B cell (primary cell): ENCODE measurements around the gene ETV3L. TPM values are rescaled to one million over a fixed set of nuclear protein-coding genes. Genes with fewer than 3 reads are reported as not detected.

ENCODE experiments used
- ATAC-seq: fragments of 200-7000 bp; cut with Tn5 transposase; one replicate; pipeline ENCODE4 v1.10.0; 2021; ENCODE audit warnings: low read depth, mild to moderate bottlenecking, moderate number of reproducible peaks, moderate library complexity
- CTCF ChIA-PET: fragments of 350-600 bp; sonication (Branson Sonifier 250); formaldehyde crosslinking; loops from one replicate; lab custom pipeline; 2021; ENCODE audit warnings: antibody characterized with exemption, inconsistent platforms; lab: Charles Lee
- POLR2A ChIA-PET: fragments of 350-600 bp; sonication (Branson Sonifier 250); formaldehyde crosslinking; loops from one replicate; lab custom pipeline; 2021; ENCODE audit warnings: antibody characterized with exemption; lab: Charles Lee
- DNase-seq: peaks from one replicate; pipeline ENCODE4 v3.0.0; 2013
- H2AFZ ChIP-seq: 2 replicates; pipeline ENCODE4 v1.6.1; 2012; ENCODE audit warnings: mild to moderate bottlenecking, low read depth, low read length; ENCODE audit not compliant: insufficient read depth, poor library complexity, severe bottlenecking
- H3K27ac ChIP-seq, 2 donors: 1 replicate in 1 of 2; 2 replicates in 1 of 2; pipeline ENCODE4 v1.5.1; 2012 to 2013; ENCODE audit warnings: low read length in 2 of 2, mild to moderate bottlenecking in 2 of 2, moderate library complexity in 1 of 2
- H3K27me3 ChIP-seq, 4 experiments: fragments of 200-600 bp in 1 of 4; sonication (generic) in 1 of 4; replicated peaks in 1 of 4; 1 replicate in 2 of 4; 2 replicates in 2 of 4; pipeline versions ENCODE4 v1.6.1 to v1.7.0; 2013 to 2016; ENCODE audit warnings: low read length in 3 of 4, mild to moderate bottlenecking in 2 of 4, mixed read lengths in 1 of 4, moderate library complexity in 1 of 4; ENCODE audit not compliant: insufficient read depth in 4 of 4, control insufficient read depth in 3 of 4; ENCODE audit errors: control extremely low read depth in 1 of 4
- H3K36me3 ChIP-seq, 2 experiments: replicated peaks in 1 of 2; 1 replicate in 1 of 2; 2 replicates in 1 of 2; pipeline versions ENCODE4 v1.6.1 to v1.7.1; 2013; ENCODE audit warnings: low read length in 1 of 2; ENCODE audit not compliant: insufficient read depth in 2 of 2, control insufficient read depth in 1 of 2; ENCODE audit errors: control extremely low read depth in 1 of 2, extremely low read depth in 1 of 2
- H3K4me1 ChIP-seq, 2 donors: fragments of 200-600 bp in 1 of 2; sonication (generic) in 1 of 2; 1 replicate in 1 of 2; 2 replicates in 1 of 2; pipeline versions ENCODE4 v1.5.1 to v1.6.1; 2013 to 2017; ENCODE audit warnings: low read length in 2 of 2; ENCODE audit not compliant: control insufficient read depth in 2 of 2, insufficient read depth in 2 of 2
- H3K4me2 ChIP-seq: replicated peaks from 2 replicates; pipeline ENCODE3; 2012; ENCODE audit warnings: mild to moderate bottlenecking, low read depth, low read length; ENCODE audit not compliant: poor library complexity, severe bottlenecking
- H3K4me3 ChIP-seq, 5 experiments: fragments of 200-600 bp in 1 of 5; sonication (generic) in 1 of 5; 1 replicate in 3 of 5; 2 replicates in 2 of 5; pipeline versions ENCODE4 v1.5.1 to v1.7.0; 2011 to 2016; ENCODE audit warnings: low read length in 4 of 5, mild to moderate bottlenecking in 4 of 5, low read depth in 2 of 5, control low read depth in 1 of 5, moderate library complexity in 1 of 5; ENCODE audit not compliant: insufficient read depth in 1 of 5; ENCODE audit errors: control extremely low read depth in 1 of 5, extremely low read depth in 1 of 5
- H3K79me2 ChIP-seq: fragments of 200-600 bp; sonication (generic); one replicate; pipeline ENCODE4 v1.6.0; 2016; ENCODE audit warnings: low read length; ENCODE audit not compliant: control insufficient read depth, insufficient read depth
- H3K9ac ChIP-seq: fragments of 200-600 bp; sonication (generic); 2 replicates; pipeline ENCODE4 v1.6.1; 2017; ENCODE audit warnings: mild to moderate bottlenecking, low read length, moderate library complexity
- H3K9me3 ChIP-seq, 3 donors: one replicate each; pipeline versions ENCODE4 v1.6.1 to v1.7.1; 2013; ENCODE audit warnings: low read length in 2 of 3; ENCODE audit not compliant: control insufficient read depth in 2 of 3, insufficient read depth in 1 of 3; ENCODE audit errors: control extremely low read depth in 1 of 3
- H4K20me1 ChIP-seq: 2 replicates; pipeline ENCODE4 v1.6.0; 2012; ENCODE audit warnings: mild to moderate bottlenecking, low read length; ENCODE audit not compliant: insufficient read depth, control insufficient read depth, poor library complexity, severe bottlenecking
- H3K27ac Mint-ChIP-seq: one replicate; pipeline ENCODE4 v1.8.0; 2021; ENCODE audit warnings: mixed read lengths
- H3K27me3 Mint-ChIP-seq: one replicate; pipeline ENCODE4 v1.8.0; 2021; ENCODE audit warnings: mixed read lengths
- H3K4me1 Mint-ChIP-seq: one replicate; pipeline ENCODE4 v1.8.0; 2021; ENCODE audit warnings: mixed read lengths
- H3K4me3 Mint-ChIP-seq: one replicate; pipeline ENCODE4 v1.8.0; 2021; ENCODE audit warnings: mixed read lengths
- H3K9me3 Mint-ChIP-seq: one replicate; pipeline ENCODE4 v1.8.0; 2022; ENCODE audit warnings: mixed read lengths; ENCODE audit not compliant: insufficient read depth
- CTCF ChIP-seq: fragments of 200-600 bp; IDR thresholded peaks from one replicate; pipeline ENCODE4 v1.8.0; 2022; ENCODE audit warnings: antibody characterized with exemption, mild to moderate bottlenecking
- EZH2 ChIP-seq: IDR thresholded peaks from 2 replicates; pipeline ENCODE4 v1.6.1; 2012; ENCODE audit warnings: borderline replicate concordance, low read depth, mild to moderate bottlenecking, moderate library complexity, low read length; ENCODE audit not compliant: insufficient read depth, poor library complexity, severe bottlenecking
- WGBS: methylation state at CpG from one replicate; pipeline ENCODE4 v1.1.5; 2013; ENCODE audit warnings: missing lambda C conversion rate; ENCODE audit not compliant: insufficient coverage; 5-methylcytosine and 5-hydroxymethylcytosine counted together
- intact Hi-C: fragments of 100-400 bp; cut with micrococcal nuclease; formaldehyde crosslinking; loops from one replicate; pipeline ENCODE4 v1.10.0; 2022
- polyA plus RNA-seq: library from polyadenylated mRNA; depleted of rRNA; stranded (reverse); fragments of >200 nt; gene quantifications from 2 replicates; pipeline ENCODE4 v1.2.3, GENCODE V29; 2012
- total RNA-seq, 2 donors: library from RNA; stranded (reverse); fragments of 120-200 nt in 1 of 2; gene quantifications; 1 replicate in 1 of 2; 2 replicates in 1 of 2; pipeline versions ENCODE4 v1.2.3 to v1.2.4, GENCODE V29; 2013 to 2022

The ETV3L gene
- total and polyA plus RNA-seq, 2 donors (not counting 1 experiment from before 2014, with no cell fraction given), result not detected

- no peaks in the 10 kb centered on the region for H3K79me2 ChIP-seq
- CTCF ChIA-PET, result interaction anchor here (0.9 to 9.1 kb wide), 3 partner anchors 8 to 418 kb away, joined by 3 to 491 read pairs (median 3); no protein-coding TSS in a partner anchor
- no peak for DNase-seq
- 100% methylated on average over 2 of the region's 5 CpGs for WGBS
- no peaks in the 10 kb centered on the region for H3K4me1 Mint-ChIP-seq
- H3K27me3 Mint-ChIP-seq, result peaks cover 8% of the 10 kb centered on the region
- H3K4me3 Mint-ChIP-seq, result no peak overlapping the region
- intact Hi-C loops, result no loop called here
- H3K9me3 Mint-ChIP-seq, result no peaks in the 10 kb centered on the region
- peaks cover 0 to 5% (median 1%) of the 10 kb centered on the region in 4 experiments for H3K27me3 ChIP-seq
- H3K27ac ChIP-seq, result no peak overlapping the region
- no peak overlapping the region for H3K4me3 ChIP-seq
- no peak for ATAC-seq
- POLR2A ChIA-PET, result no interaction called here
- no peak overlapping the region for H3K4me2 ChIP-seq
- H3K27ac Mint-ChIP-seq, result no peak overlapping the region
- no peak overlapping the region for H2AFZ ChIP-seq
- H3K36me3 ChIP-seq, result no peaks in the 10 kb centered on the region
- no peaks in the 10 kb centered on the region for H3K4me1 ChIP-seq
- H3K9ac ChIP-seq, result no peak overlapping the region
- H4K20me1 ChIP-seq, result no peaks in the 10 kb centered on the region
- no peaks in the 10 kb centered on the region for H3K9me3 ChIP-seq
- TF ChIP-seq EZH2 (no peak), CTCF (no peak)
Measured at GRCh38 chr1:157087030-157087429, 12.6 kb downstream of the ETV3L start.

GRCh38 chr1:157086299-157086698 is 13.3 kb downstream of the ETV3L start:
- Histone ChIP-seq H3K9me3 (no peaks in the 10 kb centered on the region), H2AFZ (no peak overlapping the region), H3K36me3 (no peaks in the 10 kb centered on the region), H3K9ac (no peak overlapping the region), H3K27me3 (peaks cover 0 to 5% (median 1%) of the 10 kb centered on the region in 4 experiments), H3K4me2 (no peak overlapping the region), H3K4me3 (no peak overlapping the region), H3K79me2 (no peaks in the 10 kb centered on the region), H3K4me1 (no peaks in the 10 kb centered on the region), H3K27ac (no peak overlapping the region), H4K20me1 (no peaks in the 10 kb centered on the region)
- Mint-ChIP-seq H3K9me3 (no peaks in the 10 kb centered on the region), H3K4me3 (no peak overlapping the region), H3K4me1 (no peaks in the 10 kb centered on the region), H3K27ac (no peak overlapping the region), H3K27me3 (peaks cover 8% of the 10 kb centered on the region)
- POLR2A ChIA-PET, result no interaction called here
- CTCF ChIA-PET, result interaction anchor here (0.9 to 9.1 kb wide), 3 partner anchors 9 to 77 kb away, joined by 3 to 491 read pairs (median 3); no protein-coding TSS in a partner anchor
- no peak for ATAC-seq
- TF ChIP-seq CTCF (no peak), EZH2 (no peak)
- 85% methylated on average over 3 of the region's 6 CpGs for WGBS
- no peak for DNase-seq
- intact Hi-C loops, result no loop called here
